Fibroblast of mammary gland (primary cell): ENCODE data around the gene TRAF3.
A peak's percentile ranks its signal among the peaks of the same experiment; 100 is the strongest.

Experiments
- DNase-seq: peaks from one replicate; pipeline ENCODE4 v3.0.0-alpha.2; 2010; ENCODE audit warnings: low read depth
- H3K4me3 ChIP-seq: 2 replicates; pipeline ENCODE4 v1.5.1; 2011; ENCODE audit warnings: low read depth, mild to moderate bottlenecking, low read length, moderate library complexity; ENCODE audit not compliant: control insufficient read depth
- CTCF ChIP-seq: conservative IDR thresholded peaks from 2 replicates; pipeline ENCODE4 v1.5.1; 2011; ENCODE audit warnings: low read depth, low read length, inconsistent platforms; ENCODE audit not compliant: control insufficient read depth, insufficient read depth

Gene TRAF3

GRCh38 chr14:102770147-102771123, 6.8 kb upstream of the TRAF3 start:
- DNase-seq: no peak
- no peak overlapping the region for H3K4me3 ChIP-seq
- TF ChIP-seq CTCF: no peak

DNA sequence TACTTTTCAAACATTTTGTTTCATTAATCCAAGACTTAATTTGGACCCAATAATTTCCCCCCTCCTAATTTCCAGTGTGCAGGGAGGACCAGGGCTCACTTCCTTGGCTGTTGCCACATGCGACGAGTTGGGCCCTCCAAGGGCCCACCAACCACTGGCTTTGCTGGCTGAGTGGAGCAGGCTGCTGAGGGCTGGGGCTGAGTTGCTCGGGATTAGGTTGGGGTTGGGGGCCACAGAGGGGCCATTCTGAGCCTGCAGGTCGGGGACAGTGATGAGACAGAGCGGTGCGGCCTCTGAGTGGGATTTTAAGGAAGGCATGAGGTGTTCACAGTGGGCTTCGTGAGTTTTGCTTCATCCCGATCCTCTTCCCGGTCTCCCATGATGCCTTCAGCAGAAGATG, 6.1 kb upstream of the TRAF3 start:
- no peak for TF ChIP-seq CTCF
- H3K4me3 ChIP-seq: no peak overlapping the region
- DNase-seq: no peak

GRCh38 chr14:102772781-102773570, 4.3 kb upstream of the TRAF3 start:
- no peak overlapping the region for H3K4me3 ChIP-seq
- TF ChIP-seq CTCF: no peak
- DNase-seq: no peak

GRCh38 chr14:102774391-102775153, 2.7 kb upstream of the TRAF3 start:
- TF ChIP-seq CTCF: peak; percentile 97
- peak; percentile 77 for DNase-seq
- no peak overlapping the region for H3K4me3 ChIP-seq

DNA sequence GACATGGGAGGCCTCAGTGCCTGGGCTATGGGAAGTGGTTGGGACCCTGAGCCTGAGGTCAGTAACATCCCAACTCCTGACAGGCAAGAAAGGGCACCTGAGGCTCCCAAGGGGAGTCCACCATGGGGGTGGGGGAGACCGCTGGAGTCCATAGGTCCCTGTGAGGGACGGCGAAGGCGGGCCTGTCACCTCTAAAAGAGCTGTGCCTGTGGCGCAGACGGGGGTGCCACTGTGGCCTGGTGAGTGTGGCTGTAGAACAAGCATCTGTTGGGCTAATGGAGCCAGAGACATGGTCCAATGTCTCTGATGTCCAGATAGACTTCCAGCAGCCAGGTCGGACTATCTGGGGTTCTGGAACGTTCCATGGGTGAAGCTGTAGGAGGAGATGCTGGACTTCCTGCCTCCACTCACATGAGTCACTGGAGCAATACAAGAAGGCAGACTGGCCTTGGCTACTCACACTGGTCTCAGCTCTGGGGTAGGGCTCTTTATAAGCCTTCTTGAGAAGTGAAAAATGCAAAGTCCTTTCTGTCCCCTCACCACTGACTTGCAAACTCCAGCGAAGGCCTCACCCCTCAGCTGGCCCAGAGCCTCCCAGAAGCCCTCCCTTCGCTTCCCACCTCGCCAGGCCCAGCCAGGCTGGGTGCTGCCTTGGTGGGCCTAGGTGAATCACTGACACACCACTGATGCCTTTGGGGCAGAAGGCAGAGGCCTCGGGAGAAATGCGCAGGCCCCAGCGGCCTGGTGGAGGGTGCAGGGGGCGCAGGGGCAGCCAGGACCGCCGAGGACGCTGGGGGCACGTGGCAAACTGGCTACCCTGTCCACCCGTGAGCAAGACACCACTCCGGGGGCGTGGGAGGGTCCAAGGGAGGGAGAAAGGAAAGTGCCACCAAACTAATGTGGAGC, 1.1 kb upstream of the TRAF3 start:
- no peak for TF ChIP-seq CTCF
- H3K4me3 ChIP-seq: no peak overlapping the region
- peak; percentile 78 for DNase-seq
